CD8-positive, alpha-beta memory T cell (primary cell): ENCODE measurements around the gene DNAJC16. TPM values are rescaled to one million over a fixed set of nuclear protein-coding genes. Genes with fewer than 3 reads are reported as not detected.

Experiments used
- CTCF ChIA-PET: fragments of 350-600 bp; sonication (Branson Sonifier 250); formaldehyde crosslinking; loops from one replicate; lab custom pipeline; 2021; ENCODE audit warnings: antibody characterized with exemption; lab: Charles Lee
- POLR2A ChIA-PET: fragments of 350-600 bp; sonication (Branson Sonifier 250); formaldehyde crosslinking; loops from one replicate; lab custom pipeline; 2021; ENCODE audit warnings: antibody characterized with exemption; lab: Charles Lee
- DNase-seq, 5 donors: peaks; one replicate each; pipeline versions ENCODE4 v3.0.0 to v3.0.0-alpha.2; 2020 to 2022; ENCODE audit warnings: mixed read lengths in 1 of 5
- H3K27ac ChIP-seq: one replicate; pipeline ENCODE4 v1.7.0; 2013; ENCODE audit warnings: low read depth, mild to moderate bottlenecking, low read length, moderate library complexity
- H3K27me3 ChIP-seq: 2 replicates; pipeline ENCODE4 v1.7.0; 2013; ENCODE audit warnings: low read length, mild to moderate bottlenecking; ENCODE audit not compliant: insufficient read depth, poor library complexity, severe bottlenecking
- H3K36me3 ChIP-seq: 2 replicates; pipeline ENCODE4 v1.7.0; 2013; ENCODE audit warnings: mild to moderate bottlenecking, low read length, moderate library complexity; ENCODE audit not compliant: insufficient read depth
- H3K4me1 ChIP-seq: 2 replicates; pipeline ENCODE4 v1.7.0; 2013; ENCODE audit warnings: mild to moderate bottlenecking, low read length, moderate library complexity; ENCODE audit not compliant: insufficient read depth
- H3K4me3 ChIP-seq: 2 replicates; pipeline ENCODE4 v1.7.0; 2013; ENCODE audit warnings: mild to moderate bottlenecking, low read length
- H3K9me3 ChIP-seq: 2 replicates; pipeline ENCODE4 v1.7.0; 2013; ENCODE audit warnings: mild to moderate bottlenecking, low read length
- H3K27ac Mint-ChIP-seq, 8 donors: one replicate each; pipeline ENCODE4 v1.8.0; 2020 to 2021; ENCODE audit warnings: mixed read lengths in 8 of 8, mild to moderate bottlenecking in 6 of 8, inconsistent platforms in 3 of 8, moderate library complexity in 3 of 8
- H3K27me3 Mint-ChIP-seq, 2 donors: one replicate each; pipeline ENCODE4 v1.8.0; 2020 to 2021; ENCODE audit warnings: mixed read lengths in 2 of 2, mild to moderate bottlenecking in 1 of 2, moderate library complexity in 1 of 2
- H3K36me3 Mint-ChIP-seq, 3 donors: one replicate each; pipeline ENCODE4 v1.8.0; 2020 to 2021; ENCODE audit warnings: mixed read lengths in 3 of 3, inconsistent platforms in 1 of 3, mild to moderate bottlenecking in 1 of 3
- H3K4me1 Mint-ChIP-seq, 3 donors: one replicate each; pipeline ENCODE4 v1.8.0; 2020 to 2021; ENCODE audit warnings: mixed read lengths in 3 of 3, inconsistent platforms in 1 of 3, mild to moderate bottlenecking in 1 of 3
- H3K4me3 Mint-ChIP-seq, 7 donors: one replicate each; pipeline ENCODE4 v1.8.0; 2020 to 2021; ENCODE audit warnings: mixed read lengths in 7 of 7, mild to moderate bottlenecking in 6 of 7, moderate library complexity in 4 of 7, inconsistent platforms in 2 of 7
- H3K9me3 Mint-ChIP-seq, 5 donors: one replicate each; pipeline ENCODE4 v1.8.0; 2020 to 2022; ENCODE audit warnings: mixed read lengths in 5 of 5, mild to moderate bottlenecking in 3 of 5, moderate library complexity in 2 of 5, inconsistent platforms in 1 of 5
- polyA plus RNA-seq: library from polyadenylated mRNA; unstranded; fragments of 300-500 nt; fragmentation: Illumina TruSeq; gene quantifications from one replicate; pipeline ENCODE4 v1.2.3, GENCODE V29; 2021
- total RNA-seq, 2 experiments: library from RNA; stranded (reverse); gene quantifications; one replicate each; pipeline ENCODE4 v1.2.3, GENCODE V29; 2021

DNAJC16 gene
- total and polyA plus RNA-seq, 3 experiments from 2014 or later = 9.1 to 22.0 (median 19.4) TPM

DNA sequence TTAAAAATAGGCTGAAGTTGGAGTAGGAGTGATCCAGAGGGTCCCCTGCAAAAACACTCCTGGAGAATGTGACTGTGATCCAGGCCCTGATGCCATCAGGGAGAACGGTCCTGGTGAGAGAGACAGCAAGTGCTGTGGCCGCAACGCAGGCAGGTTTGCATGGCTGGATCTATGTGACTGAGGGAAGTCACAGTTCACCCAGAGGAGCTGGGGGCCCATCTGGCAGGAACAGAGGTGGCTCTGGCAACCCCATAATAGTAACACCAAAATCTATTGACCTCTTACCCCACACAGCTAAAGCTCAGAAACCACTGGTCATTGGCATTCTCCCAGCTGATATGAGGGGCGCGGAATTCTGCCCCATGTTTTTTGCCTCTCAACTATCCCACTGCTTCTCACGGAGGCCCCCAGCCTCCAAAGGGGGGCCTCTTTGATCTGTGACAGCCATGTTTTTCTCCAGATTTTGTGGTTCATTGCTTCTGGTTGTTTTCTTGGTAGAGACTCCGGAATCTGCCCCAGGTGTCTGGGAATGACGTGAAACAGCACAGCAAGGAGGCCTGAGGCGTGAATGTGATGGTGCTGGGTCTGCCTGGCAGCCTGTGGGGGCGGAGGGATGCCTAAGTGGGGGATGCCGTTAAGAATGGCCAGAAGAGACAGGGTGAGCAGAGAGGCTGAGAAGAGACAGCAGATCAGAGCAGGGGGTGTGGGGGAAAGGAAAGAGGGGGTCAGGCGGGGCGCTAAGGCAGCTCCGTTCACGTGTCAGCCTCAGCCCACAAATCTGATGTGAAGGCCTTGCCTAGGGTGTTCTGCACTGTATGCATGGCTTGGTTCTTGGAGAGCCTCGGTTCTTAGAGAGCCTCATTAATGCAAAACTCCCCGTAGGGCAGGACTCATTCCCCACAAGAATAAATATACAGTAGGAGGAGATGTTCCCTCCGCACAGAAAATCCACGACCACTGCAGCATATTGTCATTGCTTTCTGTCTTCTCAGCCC lies 26.2 kb upstream of the DNAJC16 start:
- no peaks in the 10 kb centered on the region for H3K27me3 Mint-ChIP-seq
- Histone ChIP-seq H3K4me1 (no peaks in the 10 kb centered on the region), H3K4me3 (no peak overlapping the region), H3K27ac (no peak overlapping the region), H3K36me3 (no peaks in the 10 kb centered on the region), H3K27me3 (no peaks in the 10 kb centered on the region), H3K9me3 (no peaks in the 10 kb centered on the region)
- ChIA-PET POLR2A (no interaction called here), CTCF (interaction anchor here (0.5 to 0.6 kb wide), 2 partner anchors 73 to 372 kb away, joined by 3 read pairs; no protein-coding TSS in a partner anchor)
- no peak overlapping the region for H3K4me3 Mint-ChIP-seq
- H3K36me3 Mint-ChIP-seq = peaks cover 7 to 61% (median 10%) of the 10 kb centered on the region in 3 donors
- no peak for DNase-seq
- H3K27ac Mint-ChIP-seq = peak overlapping the region in 1 of 8 donors; percentile 66
- H3K4me1 Mint-ChIP-seq = no peaks in the 10 kb centered on the region
- no peaks in the 10 kb centered on the region for H3K9me3 Mint-ChIP-seq

DNA sequence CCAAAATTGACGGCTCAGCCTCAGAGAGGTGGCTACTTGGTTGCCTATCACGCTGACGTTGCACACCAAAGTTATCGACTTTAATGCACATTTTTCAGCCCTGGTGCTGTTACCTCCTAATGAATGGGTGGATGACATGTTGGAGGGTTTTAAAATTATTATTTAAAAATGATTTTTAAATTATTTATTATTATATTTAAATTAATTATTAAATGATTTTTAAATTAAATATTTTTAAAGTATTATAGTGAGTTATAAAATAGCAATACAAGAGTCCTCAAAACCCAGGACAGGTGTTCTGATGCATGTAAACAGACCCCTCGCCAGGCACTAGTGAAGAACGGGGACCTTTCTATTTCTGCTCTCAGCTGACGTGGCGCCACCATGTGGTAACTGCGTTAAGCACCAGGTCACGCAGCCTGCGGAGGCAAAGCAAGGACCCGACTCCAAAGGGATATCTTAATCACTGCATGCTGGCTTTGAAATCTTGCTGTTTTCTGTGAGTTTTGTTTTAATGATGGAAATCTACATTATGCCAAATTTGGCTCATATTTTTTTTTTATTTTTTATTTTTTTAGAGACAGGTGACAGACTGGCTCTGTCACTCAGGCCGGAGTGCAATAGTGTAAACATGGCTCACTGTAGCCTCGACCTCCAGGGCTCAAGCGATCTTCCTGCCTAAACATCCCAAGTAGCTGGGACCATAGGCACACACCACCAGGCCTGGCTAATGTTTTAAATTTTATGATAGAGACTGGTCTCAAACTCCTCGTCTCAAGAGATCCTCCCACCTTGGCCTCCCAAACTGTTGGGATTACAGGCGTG lies 25.2 kb upstream of the DNAJC16 start:
- H3K9me3 ChIP-seq = no peaks in the 10 kb centered on the region
- CTCF ChIA-PET = interaction anchor here (0.6 kb wide), 1 partner anchor 72 kb away, joined by 3 read pairs; no protein-coding TSS in a partner anchor
- no peaks in the 10 kb centered on the region for H3K36me3 ChIP-seq
- H3K36me3 Mint-ChIP-seq = peaks cover 3 to 56% (median 3%) of the 10 kb centered on the region in 3 donors
- no peaks in the 10 kb centered on the region for H3K4me1 Mint-ChIP-seq
- no peaks in the 10 kb centered on the region for H3K9me3 Mint-ChIP-seq
- H3K4me3 Mint-ChIP-seq = no peak overlapping the region
- no peak overlapping the region for H3K4me3 ChIP-seq
- DNase-seq = peak in 2 of 5 donors; percentile 16 to 24
- no peaks in the 10 kb centered on the region for H3K27me3 ChIP-seq
- H3K27me3 Mint-ChIP-seq = no peaks in the 10 kb centered on the region
- no peak overlapping the region for H3K27ac Mint-ChIP-seq
- no peaks in the 10 kb centered on the region for H3K4me1 ChIP-seq
- no peak overlapping the region for H3K27ac ChIP-seq
- POLR2A ChIA-PET = no interaction called here

DNA sequence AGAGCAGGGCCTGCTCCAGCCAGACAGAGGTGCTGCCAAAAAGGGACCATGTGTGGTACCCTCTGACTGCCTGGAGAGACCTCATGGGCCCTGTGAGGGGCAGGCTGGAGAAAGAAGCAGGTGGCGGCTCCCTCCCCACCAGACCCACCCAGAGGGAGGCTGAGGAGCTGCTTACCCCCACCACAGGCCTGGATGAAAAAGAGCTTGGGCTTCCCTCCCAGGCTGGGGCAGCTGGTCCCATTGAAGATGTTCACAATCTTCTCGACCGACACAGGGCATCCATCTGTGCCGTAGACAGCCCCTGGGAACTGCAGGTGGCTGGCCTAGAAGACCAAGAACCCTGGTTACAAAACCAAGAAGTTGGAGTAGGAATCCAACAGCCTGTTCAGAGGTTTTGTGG lies 22.2 kb upstream of the DNAJC16 start:
- no peaks in the 10 kb centered on the region for H3K27me3 ChIP-seq
- no peak for DNase-seq
- POLR2A ChIA-PET = no interaction called here
- no peaks in the 10 kb centered on the region for H3K9me3 Mint-ChIP-seq
- no peak overlapping the region for H3K4me3 ChIP-seq
- no peaks in the 10 kb centered on the region for H3K4me1 Mint-ChIP-seq
- H3K9me3 ChIP-seq = no peaks in the 10 kb centered on the region
- no peak overlapping the region for H3K27ac ChIP-seq
- no peaks in the 10 kb centered on the region for H3K4me1 ChIP-seq
- H3K27me3 Mint-ChIP-seq = no peaks in the 10 kb centered on the region
- peaks cover 2 to 57% (median 3%) of the 10 kb centered on the region in 3 donors for H3K36me3 Mint-ChIP-seq
- CTCF ChIA-PET = no interaction called here
- no peaks in the 10 kb centered on the region for H3K36me3 ChIP-seq
- no peak overlapping the region for H3K4me3 Mint-ChIP-seq
- H3K27ac Mint-ChIP-seq = peak overlapping the region in 2 of 8 donors; percentile 17 to 29

DNA sequence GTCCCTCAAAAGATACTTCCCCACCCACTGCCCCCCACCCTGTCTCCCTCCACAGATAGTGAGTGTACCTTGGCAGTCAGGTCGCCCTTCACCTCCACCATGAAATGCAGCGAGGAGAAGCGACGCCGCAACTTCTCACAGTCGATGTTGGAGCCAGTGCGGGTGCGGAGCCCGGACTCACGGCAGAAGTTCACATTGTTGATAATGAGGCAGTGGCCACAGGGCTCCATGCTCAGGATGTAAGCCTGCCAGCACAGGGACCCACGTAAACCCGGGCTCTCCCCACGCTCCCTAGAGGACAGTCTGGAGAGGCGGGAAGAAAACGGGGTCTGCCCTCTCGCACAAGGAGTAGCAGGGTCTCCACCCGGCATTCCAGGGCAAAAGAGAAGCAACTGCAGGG lies 19.8 kb upstream of the DNAJC16 start:
- Histone ChIP-seq H3K27ac (no peak overlapping the region), H3K27me3 (no peaks in the 10 kb centered on the region), H3K36me3 (no peaks in the 10 kb centered on the region), H3K4me1 (no peaks in the 10 kb centered on the region), H3K9me3 (no peaks in the 10 kb centered on the region), H3K4me3 (no peak overlapping the region)
- DNase-seq = no peak
- ChIA-PET POLR2A (no interaction called here), CTCF (no interaction called here)
- no peaks in the 10 kb centered on the region for H3K27me3 Mint-ChIP-seq
- H3K27ac Mint-ChIP-seq = no peak overlapping the region
- H3K4me3 Mint-ChIP-seq = no peak overlapping the region
- peaks cover 0 to 3% (median 0%) of the 10 kb centered on the region in 3 donors for H3K4me1 Mint-ChIP-seq
- H3K36me3 Mint-ChIP-seq = peaks cover 0 to 54% (median 9%) of the 10 kb centered on the region in 3 donors
- H3K9me3 Mint-ChIP-seq = no peaks in the 10 kb centered on the region

DNA sequence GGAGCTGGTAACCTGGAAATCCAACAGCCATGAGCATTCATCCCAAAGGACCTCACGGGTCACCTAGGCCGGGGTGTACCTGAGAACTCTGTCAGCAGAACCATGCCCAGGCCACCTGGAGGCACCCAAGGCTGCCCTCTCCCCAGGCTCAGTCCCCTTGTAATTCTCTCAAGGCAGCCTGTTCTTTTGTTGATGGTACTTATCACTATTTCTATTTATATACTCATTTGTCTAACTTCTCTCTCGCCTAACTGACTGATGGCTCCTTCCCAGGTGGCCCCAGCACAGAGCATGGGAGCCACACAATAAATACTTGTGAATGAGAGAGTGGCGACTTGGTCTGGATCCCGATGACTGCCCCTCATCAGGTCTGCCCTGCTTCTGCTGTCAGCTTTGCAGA lies 19.4 kb upstream of the DNAJC16 start:
- no peak overlapping the region for H3K27ac Mint-ChIP-seq
- ChIA-PET POLR2A (no interaction called here), CTCF (no interaction called here)
- Histone ChIP-seq H3K27ac (no peak overlapping the region), H3K9me3 (no peaks in the 10 kb centered on the region), H3K27me3 (no peaks in the 10 kb centered on the region), H3K4me1 (no peaks in the 10 kb centered on the region), H3K4me3 (no peak overlapping the region), H3K36me3 (no peaks in the 10 kb centered on the region)
- DNase-seq = no peak
- no peak overlapping the region for H3K4me3 Mint-ChIP-seq
- no peaks in the 10 kb centered on the region for H3K9me3 Mint-ChIP-seq
- H3K27me3 Mint-ChIP-seq = no peaks in the 10 kb centered on the region
- peaks cover 0 to 3% (median 0%) of the 10 kb centered on the region in 3 donors for H3K4me1 Mint-ChIP-seq
- peaks cover 0 to 55% (median 9%) of the 10 kb centered on the region in 3 donors for H3K36me3 Mint-ChIP-seq

DNA sequence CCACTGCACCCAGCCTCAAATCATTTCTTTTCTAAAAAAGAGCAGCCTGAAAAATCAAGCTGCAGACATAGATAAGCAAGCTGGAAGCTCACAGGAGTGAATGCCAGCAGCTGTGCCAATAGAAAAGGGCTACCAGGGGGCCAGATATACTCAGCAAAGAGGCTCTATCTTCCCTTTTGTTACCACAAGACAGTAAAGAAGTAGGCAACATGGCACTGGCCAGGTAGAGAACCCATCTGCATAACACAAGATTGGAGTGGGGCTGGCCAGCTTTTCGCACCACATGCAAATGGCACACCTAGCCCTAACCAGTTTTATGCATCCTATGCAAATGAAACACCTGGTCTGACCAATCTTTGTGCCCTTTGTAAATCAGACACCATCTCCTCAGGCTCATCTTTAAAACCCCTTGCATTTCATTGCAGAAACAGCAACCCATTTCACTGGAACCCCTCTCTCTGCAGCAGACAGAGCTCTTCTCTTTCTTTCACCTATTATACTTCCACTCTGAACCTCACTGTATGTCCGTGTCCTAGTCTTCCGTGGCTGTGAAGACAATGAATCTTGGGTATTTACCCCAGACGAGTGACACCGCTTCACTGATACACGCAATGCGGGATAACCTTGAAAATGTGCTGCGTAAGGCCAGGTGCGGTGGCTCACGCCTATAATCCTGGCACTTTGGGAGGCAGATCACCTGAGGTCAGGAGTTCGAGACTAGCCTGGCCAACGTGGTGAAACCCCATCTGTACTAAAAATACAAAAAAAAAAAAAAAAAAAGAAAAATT lies 17.8 kb upstream of the DNAJC16 start:
- Mint-ChIP-seq H3K36me3 (peaks cover 0 to 53% (median 11%) of the 10 kb centered on the region in 3 donors), H3K4me1 (peaks cover 1 to 4% (median 2%) of the 10 kb centered on the region in 3 donors), H3K27me3 (peaks cover 0 to 2% of the 10 kb centered on the region in 2 donors), H3K9me3 (no peaks in the 10 kb centered on the region), H3K27ac (peak overlapping the region in 1 of 8 donors; percentile 3), H3K4me3 (no peak overlapping the region)
- no peak for DNase-seq
- no peaks in the 10 kb centered on the region for H3K4me1 ChIP-seq
- no peak overlapping the region for H3K4me3 ChIP-seq
- no peaks in the 10 kb centered on the region for H3K27me3 ChIP-seq
- ChIA-PET CTCF (no interaction called here), POLR2A (interaction anchor here (0.6 kb wide), 1 partner anchor 11 kb away, joined by 3 read pairs; no protein-coding TSS in a partner anchor)
- H3K27ac ChIP-seq = no peak overlapping the region
- no peaks in the 10 kb centered on the region for H3K9me3 ChIP-seq
- H3K36me3 ChIP-seq = peaks cover 5% of the 10 kb centered on the region

DNA sequence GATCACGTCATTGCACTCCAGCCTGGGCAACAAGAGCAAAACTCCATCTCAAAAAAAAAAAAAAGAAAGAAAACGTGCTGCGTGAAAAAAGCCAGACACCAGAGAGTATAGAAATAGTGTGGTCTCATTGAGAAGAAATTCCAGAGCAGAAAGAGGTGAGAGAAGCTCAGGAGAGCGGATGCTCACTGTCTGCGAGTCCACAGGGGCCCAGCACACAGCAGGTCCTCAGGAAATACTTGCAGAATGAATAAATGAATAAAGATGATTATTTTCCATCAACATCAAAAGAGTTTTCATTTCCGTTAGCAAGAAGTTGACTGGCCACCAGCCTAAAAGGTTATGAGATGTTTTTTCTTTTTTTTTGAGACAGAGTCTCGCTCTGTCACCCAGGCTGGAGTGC lies 17.1 kb upstream of the DNAJC16 start:
- POLR2A ChIA-PET = no interaction called here
- peaks cover 0 to 2% of the 10 kb centered on the region in 2 donors for H3K27me3 Mint-ChIP-seq
- peaks cover 0 to 53% (median 15%) of the 10 kb centered on the region in 3 donors for H3K36me3 Mint-ChIP-seq
- CTCF ChIA-PET = no interaction called here
- H3K4me1 ChIP-seq = no peaks in the 10 kb centered on the region
- DNase-seq = no peak
- H3K9me3 Mint-ChIP-seq = no peaks in the 10 kb centered on the region
- H3K4me3 Mint-ChIP-seq = no peak overlapping the region
- H3K36me3 ChIP-seq = peaks cover 5% of the 10 kb centered on the region
- no peak overlapping the region for H3K27ac Mint-ChIP-seq
- H3K9me3 ChIP-seq = no peaks in the 10 kb centered on the region
- H3K4me3 ChIP-seq = no peak overlapping the region
- no peak overlapping the region for H3K27ac ChIP-seq
- H3K27me3 ChIP-seq = no peaks in the 10 kb centered on the region
- peaks cover 4 to 7% (median 7%) of the 10 kb centered on the region in 3 donors for H3K4me1 Mint-ChIP-seq
